Measurements from ENCODE around the gene ATG9A. TPM values are rescaled to one million over a fixed set of nuclear protein-coding genes. Genes with fewer than 3 reads are reported as not detected.

Gene ATG9A
- total and polyA plus RNA-seq, 4 donors, result 9.6 to 36.6 (median 35.1) TPM

DNA sequence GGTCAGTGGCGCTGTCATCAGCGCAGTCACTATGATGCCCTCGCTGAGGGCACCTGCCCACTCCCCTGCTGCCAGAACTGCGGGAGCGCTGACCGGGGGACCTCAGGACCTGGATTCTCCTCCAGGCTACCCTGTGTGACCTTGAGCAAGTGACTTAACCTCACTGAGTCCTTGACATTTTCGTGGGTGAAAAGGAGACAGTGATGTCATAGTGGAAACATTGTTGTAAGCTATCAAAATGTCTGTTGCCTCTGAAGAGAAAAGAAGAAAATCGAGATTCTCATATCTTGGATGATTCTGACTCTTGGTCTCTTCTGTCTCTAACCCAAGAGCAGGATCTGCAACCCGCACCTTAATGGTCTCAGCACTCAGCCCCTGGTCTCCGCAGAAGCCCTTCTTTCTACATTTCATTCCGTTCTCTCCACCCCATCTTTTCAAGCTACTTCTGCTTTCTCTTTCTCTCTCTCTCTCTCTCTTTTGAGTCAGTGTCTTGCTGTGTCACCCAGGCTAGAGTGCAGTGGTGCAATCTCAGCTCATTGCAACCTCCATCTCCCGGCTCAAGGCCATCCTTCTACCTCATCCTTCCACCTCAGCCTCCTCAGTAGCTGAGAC lies 25.3 kb upstream of the ATG9A start:
- H3K9me3 ChIP-seq (ENCODE audit: control insufficient read depth, low read length), result no peaks in the 10 kb centered on the region
- WGBS, 2 donors, result 27 to 30% methylated on average over 11 to 12 of the region's 12 CpGs
- ATAC-seq (ENCODE audit: low FRiP score) (no peak), DNase-seq (no peak)
- intact Hi-C loops (cut with DNase I), result no loop called here
- peak overlapping the region; percentile 46 to 75 for H3K4me3 ChIP-seq (ENCODE audit: low read length in 2 of 2)
- no peaks in the 10 kb centered on the region for H3K4me1 ChIP-seq (ENCODE audit: control insufficient read depth in 1 of 2, insufficient read depth in 2 of 2, low read length in 2 of 2)
- H3K36me3 ChIP-seq (ENCODE audit: control insufficient read depth in 1 of 2, insufficient read depth in 2 of 2, low read length in 1 of 2), result no peaks in the 10 kb centered on the region
- H3K27ac ChIP-seq (ENCODE audit: low read depth in 1 of 2, low read length in 2 of 2), result no peak overlapping the region
- H3K27me3 ChIP-seq (ENCODE audit: control insufficient read depth in 1 of 2, insufficient read depth in 2 of 2, low read length in 1 of 2), result no peaks in the 10 kb centered on the region

DNA sequence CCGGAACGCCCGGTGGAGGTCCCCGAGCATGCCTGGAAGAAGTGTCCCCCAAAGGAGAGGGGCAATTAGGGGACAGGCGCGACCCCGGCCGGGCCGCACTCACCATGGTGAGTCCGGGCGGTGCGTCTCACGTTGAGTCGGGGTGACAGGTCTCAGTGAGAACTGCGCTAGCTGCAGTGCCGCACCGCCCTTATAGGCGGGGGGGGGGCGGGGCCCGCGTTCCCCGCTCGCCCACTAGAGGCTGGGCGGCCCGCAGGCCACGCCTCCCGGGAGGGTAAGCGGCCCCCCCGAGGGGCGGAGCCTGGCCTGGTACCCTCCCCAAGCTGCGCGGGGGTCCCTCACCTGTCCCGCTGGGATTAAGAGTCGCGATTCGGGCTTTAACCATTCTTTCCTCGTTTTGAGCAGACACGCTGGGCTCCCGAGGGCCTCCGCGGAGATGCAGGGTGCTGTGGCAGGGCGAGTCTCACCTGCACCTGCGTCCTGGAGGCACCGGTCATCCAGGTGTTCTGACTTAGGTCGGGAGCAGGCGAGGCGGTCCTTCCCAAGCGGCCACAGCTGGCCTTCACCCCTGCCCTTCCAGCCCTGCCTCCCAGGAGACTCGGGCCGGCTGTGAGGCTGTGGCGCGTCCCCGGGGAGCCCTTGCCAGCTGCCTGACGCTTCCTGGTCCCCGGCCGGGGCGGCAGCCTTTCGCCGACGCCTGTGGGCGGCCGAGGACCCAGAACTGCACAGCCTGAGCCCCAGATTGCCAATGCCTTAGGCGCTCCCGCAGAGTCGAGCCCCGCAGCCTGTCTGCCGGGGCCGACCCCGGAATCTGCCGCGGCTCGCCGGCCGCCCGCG lies 24.5 kb upstream of the ATG9A start, which contains the start of gene TUBA4A:
TUBA4A (minus strand) TSS at position 166 of the 837 bp plus-strand sequence; CDS start at position 106, 60 bp downstream.
- Histone ChIP-seq H3K27ac (ENCODE audit: low read depth in 1 of 2, low read length in 2 of 2) (peak within 1 kb of the TSS; percentile 8 to 76), H3K4me1 (ENCODE audit: control insufficient read depth in 1 of 2, insufficient read depth in 2 of 2, low read length in 2 of 2) (no peaks in the 10 kb centered on the region), H3K27me3 (ENCODE audit: control insufficient read depth in 1 of 2, insufficient read depth in 2 of 2, low read length in 1 of 2) (no peaks in the 10 kb centered on the region), H3K36me3 (ENCODE audit: control insufficient read depth in 1 of 2, insufficient read depth in 2 of 2, low read length in 1 of 2) (no peaks in the 10 kb centered on the region), H3K4me3 (ENCODE audit: low read length in 2 of 2) (peak within 1 kb of the TSS; percentile 75 to 76), H3K9me3 (ENCODE audit: control insufficient read depth, low read length) (no peaks in the 10 kb centered on the region)
- peak; percentile 93 for ATAC-seq (ENCODE audit: low FRiP score)
- WGBS, 2 donors, result 0% methylated on average over 60 to 76 of the region's 76 CpGs
- peak; percentile 90 to 95 for DNase-seq
- intact Hi-C loops (cut with DNase I), result loop anchor here in 1 of 2 donors (2.0 kb wide), 3 partner anchors 25 to 41 kb away; partner anchors contain the start of genes ABCB6 and DNAJB2

DNA sequence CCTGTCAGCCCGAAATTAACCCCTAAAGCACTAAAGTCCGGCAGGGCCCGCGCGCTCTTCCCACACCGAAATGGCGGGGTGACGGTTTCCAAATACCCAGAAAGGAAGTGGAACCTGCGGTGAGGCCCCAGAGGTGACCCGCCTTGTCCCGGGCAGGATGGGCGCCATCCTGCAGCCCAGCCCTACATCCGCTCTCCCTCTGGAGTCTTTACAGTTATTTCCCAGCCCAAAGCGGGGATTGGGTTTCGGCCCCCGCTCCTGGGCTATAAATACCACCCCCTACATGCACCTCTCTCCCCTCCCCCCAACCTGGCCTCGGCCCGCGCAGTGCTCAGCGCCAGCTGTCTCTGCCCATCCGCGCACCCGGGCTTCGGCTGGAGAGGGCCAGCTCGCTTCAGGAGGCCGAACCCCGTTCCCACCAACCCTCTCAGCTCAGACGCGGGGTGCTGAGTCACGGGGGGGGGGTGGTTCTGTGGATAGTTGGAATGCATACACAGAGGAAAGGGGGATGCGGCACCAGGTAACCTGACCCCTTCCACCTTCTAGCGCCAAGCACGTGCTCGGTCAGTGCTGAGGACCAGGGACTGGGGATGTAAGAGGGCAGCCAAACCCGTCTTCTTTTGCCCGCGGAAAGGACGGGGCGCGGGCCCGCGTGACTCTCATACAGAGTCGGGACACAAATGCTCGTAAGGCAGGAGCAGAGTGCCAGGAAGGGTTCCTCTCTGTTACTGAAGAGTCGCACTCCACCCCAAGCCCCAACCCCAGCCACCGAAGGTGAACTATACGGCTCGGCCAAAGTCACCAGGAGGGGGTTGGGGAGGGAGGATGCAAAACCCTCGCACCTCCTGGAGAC lies 23.7 kb upstream of the ATG9A start, which contains the start of gene TUBA4B:
TUBA4B (plus strand) TSS at position 344 of the 853 bp plus-strand sequence; CDS start at position 509, 165 bp downstream.
- Histone ChIP-seq H3K27me3 (ENCODE audit: control insufficient read depth in 1 of 2, insufficient read depth in 2 of 2, low read length in 1 of 2) (no peaks in the 10 kb centered on the region), H3K4me1 (ENCODE audit: control insufficient read depth in 1 of 2, insufficient read depth in 2 of 2, low read length in 2 of 2) (no peaks in the 10 kb centered on the region), H3K36me3 (ENCODE audit: control insufficient read depth in 1 of 2, insufficient read depth in 2 of 2, low read length in 1 of 2) (no peaks in the 10 kb centered on the region), H3K27ac (ENCODE audit: low read depth in 1 of 2, low read length in 2 of 2) (peak within 1 kb of the TSS; percentile 8 to 76), H3K4me3 (ENCODE audit: low read length in 2 of 2) (peak within 1 kb of the TSS; percentile 75 to 76), H3K9me3 (ENCODE audit: control insufficient read depth, low read length) (no peaks in the 10 kb centered on the region)
- DNase-seq (peak; percentile 64 to 86), ATAC-seq (ENCODE audit: low FRiP score) (peak; percentile 47)
- intact Hi-C loops (cut with DNase I), result loop anchor here in 1 of 2 donors (2.0 kb wide), 3 partner anchors 26 to 42 kb away; partner anchors contain the start of genes ABCB6 and DNAJB2
- WGBS, 2 donors, result 10 to 11% methylated on average over 46 to 49 of the region's 49 CpGs

DNA sequence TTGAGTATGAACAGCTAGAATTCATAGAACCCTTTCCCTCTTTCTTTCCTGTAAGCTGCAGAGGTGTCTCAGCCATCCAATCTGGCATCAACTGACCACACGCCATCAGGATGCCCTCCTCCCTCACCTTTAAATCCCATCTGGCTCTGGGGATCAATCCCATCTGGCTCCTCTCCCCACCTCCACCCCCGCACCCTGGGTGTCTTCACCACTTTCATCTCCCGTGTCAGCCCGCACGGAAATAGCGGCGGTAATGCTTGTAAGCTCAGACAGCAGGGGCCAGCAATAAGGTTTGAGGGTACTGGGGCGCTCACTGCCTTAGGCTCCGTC lies 23.1 kb upstream of the ATG9A start:
- WGBS, 2 donors, result 56 to 62% methylated on average over 9 of the region's 9 CpGs
- Histone ChIP-seq H3K27me3 (ENCODE audit: control insufficient read depth in 1 of 2, insufficient read depth in 2 of 2, low read length in 1 of 2) (no peaks in the 10 kb centered on the region), H3K9me3 (ENCODE audit: control insufficient read depth, low read length) (no peaks in the 10 kb centered on the region), H3K4me1 (ENCODE audit: control insufficient read depth in 1 of 2, insufficient read depth in 2 of 2, low read length in 2 of 2) (no peaks in the 10 kb centered on the region), H3K27ac (ENCODE audit: low read depth in 1 of 2, low read length in 2 of 2) (peak overlapping the region in 1 of 2 donors; percentile 25), H3K36me3 (ENCODE audit: control insufficient read depth in 1 of 2, insufficient read depth in 2 of 2, low read length in 1 of 2) (no peaks in the 10 kb centered on the region), H3K4me3 (ENCODE audit: low read length in 2 of 2) (peak overlapping the region in 1 of 2 donors; percentile 75)
- DNase-seq, result no peak
- no peak for ATAC-seq (ENCODE audit: low FRiP score)
- intact Hi-C loops (cut with DNase I), result loop anchor here in 1 of 2 donors (2.0 kb wide), 3 partner anchors 26 to 42 kb away; partner anchors contain the start of genes ABCB6 and DNAJB2

DNA sequence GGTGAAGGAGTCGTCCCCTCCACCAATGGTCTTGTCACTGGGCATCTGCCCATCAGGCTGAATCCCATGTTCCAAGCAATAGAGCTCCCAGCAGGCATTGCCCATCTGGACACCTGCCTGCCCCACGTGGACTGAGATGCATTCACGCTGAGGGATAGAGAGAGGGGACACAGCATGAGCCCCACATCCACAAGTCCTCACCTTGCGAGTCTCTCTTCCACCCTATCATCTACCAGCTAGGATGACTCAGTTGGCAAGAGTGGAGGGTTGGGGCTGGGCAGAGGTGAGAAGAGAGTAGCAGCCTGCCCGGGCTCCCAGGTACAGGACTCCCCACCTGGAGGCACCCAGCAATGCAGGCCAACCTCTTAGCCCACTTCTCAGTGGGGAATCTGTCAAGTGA lies 22.6 kb upstream of the ATG9A start:
- Histone ChIP-seq H3K36me3 (ENCODE audit: control insufficient read depth in 1 of 2, insufficient read depth in 2 of 2, low read length in 1 of 2) (no peaks in the 10 kb centered on the region), H3K27ac (ENCODE audit: low read depth in 1 of 2, low read length in 2 of 2) (peak overlapping the region in 1 of 2 donors; percentile 62), H3K4me3 (ENCODE audit: low read length in 2 of 2) (peak overlapping the region in 1 of 2 donors; percentile 75), H3K27me3 (ENCODE audit: control insufficient read depth in 1 of 2, insufficient read depth in 2 of 2, low read length in 1 of 2) (no peaks in the 10 kb centered on the region), H3K9me3 (ENCODE audit: control insufficient read depth, low read length) (no peaks in the 10 kb centered on the region), H3K4me1 (ENCODE audit: control insufficient read depth in 1 of 2, insufficient read depth in 2 of 2, low read length in 2 of 2) (no peaks in the 10 kb centered on the region)
- intact Hi-C loops (cut with DNase I), result loop anchor here in 1 of 2 donors (2.0 kb wide), 3 partner anchors 27 to 43 kb away; partner anchors contain the start of genes ABCB6 and DNAJB2
- ATAC-seq (ENCODE audit: low FRiP score) (no peak), DNase-seq (no peak)
- WGBS, 2 donors, result 51 to 66% methylated on average over 5 of the region's 5 CpGs

DNA sequence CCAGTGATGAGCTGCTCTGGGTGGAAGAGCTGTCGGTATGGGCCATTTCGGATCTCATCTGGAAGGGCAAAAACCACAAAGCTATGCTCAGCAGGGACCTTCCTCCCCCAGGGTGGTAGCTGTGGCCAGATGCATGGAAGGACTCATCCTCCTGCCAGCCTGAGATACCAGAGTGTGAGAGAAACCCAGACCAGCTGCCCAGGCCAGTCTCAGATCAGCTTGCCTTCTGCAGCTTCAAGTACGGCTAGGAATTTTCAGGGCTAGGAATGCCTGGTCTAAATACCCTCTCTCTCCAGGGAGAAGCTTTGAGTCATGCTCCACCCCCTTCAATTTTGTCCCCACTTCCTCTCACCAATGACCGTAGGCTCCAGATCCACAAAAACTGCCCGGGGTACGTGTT lies 22.2 kb upstream of the ATG9A start:
- 38 to 50% methylated on average over 6 of the region's 6 CpGs for WGBS, 2 donors
- no peaks in the 10 kb centered on the region for H3K4me1 ChIP-seq (ENCODE audit: control insufficient read depth in 1 of 2, insufficient read depth in 2 of 2, low read length in 2 of 2)
- no peaks in the 10 kb centered on the region for H3K9me3 ChIP-seq (ENCODE audit: control insufficient read depth, low read length)
- no peaks in the 10 kb centered on the region for H3K36me3 ChIP-seq (ENCODE audit: control insufficient read depth in 1 of 2, insufficient read depth in 2 of 2, low read length in 1 of 2)
- DNase-seq (no peak), ATAC-seq (ENCODE audit: low FRiP score) (no peak)
- no peaks in the 10 kb centered on the region for H3K27me3 ChIP-seq (ENCODE audit: control insufficient read depth in 1 of 2, insufficient read depth in 2 of 2, low read length in 1 of 2)
- intact Hi-C loops (cut with DNase I), result loop anchor here in 1 of 2 donors (2.0 kb wide), 3 partner anchors 27 to 43 kb away; partner anchors contain the start of genes ABCB6 and DNAJB2
- peak overlapping the region in 1 of 2 donors; percentile 62 for H3K27ac ChIP-seq (ENCODE audit: low read depth in 1 of 2, low read length in 2 of 2)
- no peak overlapping the region for H3K4me3 ChIP-seq (ENCODE audit: low read length in 2 of 2)

DNA sequence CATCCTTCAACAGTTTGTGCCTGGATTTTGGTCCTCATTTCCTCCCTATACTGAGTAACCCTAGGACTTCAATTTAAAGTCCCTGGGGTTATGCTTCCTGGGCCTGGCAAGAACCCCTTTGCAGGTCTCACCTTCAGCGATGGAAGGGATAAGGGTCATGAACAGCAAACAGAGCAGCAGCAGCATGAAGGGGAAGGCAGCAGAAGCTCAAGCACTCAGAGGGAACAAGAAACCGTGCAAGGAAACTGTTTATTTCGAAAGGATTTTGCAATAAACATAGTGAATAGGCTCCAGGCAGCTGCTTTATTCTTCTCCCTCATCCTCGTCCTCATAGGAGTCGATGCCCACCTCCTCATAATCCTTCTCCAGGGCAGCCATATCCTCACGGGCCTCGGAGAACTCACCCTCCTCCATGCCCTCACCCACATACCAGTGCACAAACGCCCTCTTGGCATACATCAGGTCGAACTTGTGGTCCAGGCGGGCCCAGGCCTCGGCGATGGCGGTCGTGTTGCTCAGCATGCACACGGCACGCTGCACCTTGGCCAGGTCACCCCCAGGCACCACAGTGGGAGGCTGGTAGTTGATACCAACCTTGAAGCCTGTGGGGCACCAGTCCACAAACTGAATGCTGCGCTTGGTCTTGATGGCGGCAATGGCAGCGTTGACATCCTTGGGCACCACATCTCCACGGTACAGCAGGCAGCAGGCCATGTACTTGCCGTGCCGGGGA lies 20.8 kb upstream of the ATG9A start:
- Histone ChIP-seq H3K27me3 (ENCODE audit: control insufficient read depth in 1 of 2, insufficient read depth in 2 of 2, low read length in 1 of 2) (no peaks in the 10 kb centered on the region), H3K4me1 (ENCODE audit: control insufficient read depth in 1 of 2, insufficient read depth in 2 of 2, low read length in 2 of 2) (no peaks in the 10 kb centered on the region), H3K36me3 (ENCODE audit: control insufficient read depth in 1 of 2, insufficient read depth in 2 of 2, low read length in 1 of 2) (no peaks in the 10 kb centered on the region), H3K4me3 (ENCODE audit: low read length in 2 of 2) (no peak overlapping the region), H3K27ac (ENCODE audit: low read depth in 1 of 2, low read length in 2 of 2) (peak overlapping the region in 1 of 2 donors; percentile 89), H3K9me3 (ENCODE audit: control insufficient read depth, low read length) (no peaks in the 10 kb centered on the region)
- 75 to 77% methylated on average over 22 of the region's 22 CpGs for WGBS, 2 donors
- intact Hi-C loops (cut with DNase I), result no loop called here
- ATAC-seq (ENCODE audit: low FRiP score), result no peak
- DNase-seq, result no peak

Measured in aorta (tissue), 5 donors.